Endothelial cell (in vitro differentiated cells): ENCODE measurements around the gene IQCN. TPM values are rescaled to one million over a fixed set of nuclear protein-coding genes. Genes with fewer than 3 reads are reported as not detected.

Experiments used
- DNase-seq: peaks from one replicate; pipeline ENCODE4 v3.0.0; 2021; ENCODE audit warnings: low spot score
- H3K27ac Mint-ChIP-seq: one replicate; pipeline ENCODE4 v1.8.0; 2021; ENCODE audit warnings: mixed read lengths, inconsistent platforms; ENCODE audit not compliant: unreplicated experiment
- H3K27me3 Mint-ChIP-seq: one replicate; pipeline ENCODE4 v1.8.0; 2021; ENCODE audit warnings: mild to moderate bottlenecking, moderate library complexity, mixed read lengths, inconsistent platforms; ENCODE audit not compliant: unreplicated experiment
- H3K36me3 Mint-ChIP-seq: one replicate; pipeline ENCODE4 v1.8.0; 2021; ENCODE audit warnings: mild to moderate bottlenecking, low read depth, mixed read lengths, inconsistent platforms; ENCODE audit not compliant: unreplicated experiment
- H3K4me1 Mint-ChIP-seq: one replicate; pipeline ENCODE4 v1.8.0; 2021; ENCODE audit warnings: mild to moderate bottlenecking, mixed read lengths, inconsistent platforms; ENCODE audit not compliant: unreplicated experiment
- H3K4me3 Mint-ChIP-seq: one replicate; pipeline ENCODE4 v1.8.0; 2021; ENCODE audit warnings: mild to moderate bottlenecking, mixed read lengths, inconsistent platforms; ENCODE audit not compliant: unreplicated experiment
- H3K9me3 Mint-ChIP-seq: one replicate; pipeline ENCODE4 v1.8.0; 2021; ENCODE audit warnings: mixed read lengths, inconsistent platforms; ENCODE audit not compliant: unreplicated experiment
- total RNA-seq: library from RNA; stranded (reverse); fragmentation: NEBNext Ultra II Directional; extraction: Animal tissue kit (Norgen Biotek cat#: 25700); gene quantifications from one replicate; pipeline ENCODE4 v1.2.1, GENCODE V29; 2021; ENCODE audit not compliant: unreplicated experiment
- TF ChIP-seq, protein P1 (sequence below): fragments of 200-600 bp; sonication (generic); IDR thresholded peaks from one replicate; pipeline ENCODE4 v1.5.0; 2021; ENCODE audit warnings: antibody characterized with exemption; ENCODE audit not compliant: unreplicated experiment

The IQCN gene
- total RNA-seq, 1 donor from 2014 or later, result 1.2 TPM

DNA sequence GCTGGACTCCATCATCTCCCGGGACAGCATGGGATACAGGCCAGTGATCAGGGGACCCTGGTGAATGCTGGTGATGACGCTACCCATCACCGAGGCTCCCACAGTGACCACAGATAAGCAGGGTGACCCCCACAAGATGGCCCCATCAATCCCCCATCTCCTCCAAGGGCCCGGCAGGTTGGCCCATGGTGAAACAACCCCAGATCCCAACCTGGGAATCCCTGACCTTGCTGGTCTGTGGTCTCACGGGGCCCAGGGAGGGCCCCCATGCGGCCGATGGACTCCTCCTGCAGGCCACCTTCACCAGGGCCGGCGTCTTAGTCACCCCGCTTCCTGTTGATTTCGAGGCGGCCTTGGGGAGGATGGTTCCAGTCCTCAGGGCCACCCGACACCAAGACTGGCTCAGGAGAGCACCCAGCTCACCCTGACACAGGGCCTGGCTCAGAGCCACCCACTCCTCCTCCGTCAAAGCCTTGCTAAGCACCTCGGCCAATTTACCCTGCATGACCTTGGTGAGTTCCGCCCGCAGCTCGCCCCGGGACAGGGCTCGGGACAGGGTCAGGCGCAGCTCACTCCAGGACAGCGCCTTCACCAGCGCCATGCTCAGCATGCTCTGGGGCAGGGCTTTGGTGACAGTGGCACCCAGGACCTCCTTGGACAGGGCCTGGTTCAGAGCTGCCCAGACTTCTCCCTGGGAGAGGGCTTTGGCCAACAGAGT is 10.0 kb downstream of the IQCN start:
- DNase-seq, result no peak
- TF ChIP-seq, protein P1, sequence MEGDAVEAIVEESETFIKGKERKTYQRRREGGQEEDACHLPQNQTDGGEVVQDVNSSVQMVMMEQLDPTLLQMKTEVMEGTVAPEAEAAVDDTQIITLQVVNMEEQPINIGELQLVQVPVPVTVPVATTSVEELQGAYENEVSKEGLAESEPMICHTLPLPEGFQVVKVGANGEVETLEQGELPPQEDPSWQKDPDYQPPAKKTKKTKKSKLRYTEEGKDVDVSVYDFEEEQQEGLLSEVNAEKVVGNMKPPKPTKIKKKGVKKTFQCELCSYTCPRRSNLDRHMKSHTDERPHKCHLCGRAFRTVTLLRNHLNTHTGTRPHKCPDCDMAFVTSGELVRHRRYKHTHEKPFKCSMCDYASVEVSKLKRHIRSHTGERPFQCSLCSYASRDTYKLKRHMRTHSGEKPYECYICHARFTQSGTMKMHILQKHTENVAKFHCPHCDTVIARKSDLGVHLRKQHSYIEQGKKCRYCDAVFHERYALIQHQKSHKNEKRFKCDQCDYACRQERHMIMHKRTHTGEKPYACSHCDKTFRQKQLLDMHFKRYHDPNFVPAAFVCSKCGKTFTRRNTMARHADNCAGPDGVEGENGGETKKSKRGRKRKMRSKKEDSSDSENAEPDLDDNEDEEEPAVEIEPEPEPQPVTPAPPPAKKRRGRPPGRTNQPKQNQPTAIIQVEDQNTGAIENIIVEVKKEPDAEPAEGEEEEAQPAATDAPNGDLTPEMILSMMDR, result no peak
- no peak overlapping the region for H3K4me3 Mint-ChIP-seq
- H3K27ac Mint-ChIP-seq, result no peak overlapping the region
- peaks cover 6% of the 10 kb centered on the region for H3K36me3 Mint-ChIP-seq
- peaks cover 31% of the 10 kb centered on the region for H3K27me3 Mint-ChIP-seq
- no peaks in the 10 kb centered on the region for H3K4me1 Mint-ChIP-seq
- H3K9me3 Mint-ChIP-seq, result no peaks in the 10 kb centered on the region

DNA sequence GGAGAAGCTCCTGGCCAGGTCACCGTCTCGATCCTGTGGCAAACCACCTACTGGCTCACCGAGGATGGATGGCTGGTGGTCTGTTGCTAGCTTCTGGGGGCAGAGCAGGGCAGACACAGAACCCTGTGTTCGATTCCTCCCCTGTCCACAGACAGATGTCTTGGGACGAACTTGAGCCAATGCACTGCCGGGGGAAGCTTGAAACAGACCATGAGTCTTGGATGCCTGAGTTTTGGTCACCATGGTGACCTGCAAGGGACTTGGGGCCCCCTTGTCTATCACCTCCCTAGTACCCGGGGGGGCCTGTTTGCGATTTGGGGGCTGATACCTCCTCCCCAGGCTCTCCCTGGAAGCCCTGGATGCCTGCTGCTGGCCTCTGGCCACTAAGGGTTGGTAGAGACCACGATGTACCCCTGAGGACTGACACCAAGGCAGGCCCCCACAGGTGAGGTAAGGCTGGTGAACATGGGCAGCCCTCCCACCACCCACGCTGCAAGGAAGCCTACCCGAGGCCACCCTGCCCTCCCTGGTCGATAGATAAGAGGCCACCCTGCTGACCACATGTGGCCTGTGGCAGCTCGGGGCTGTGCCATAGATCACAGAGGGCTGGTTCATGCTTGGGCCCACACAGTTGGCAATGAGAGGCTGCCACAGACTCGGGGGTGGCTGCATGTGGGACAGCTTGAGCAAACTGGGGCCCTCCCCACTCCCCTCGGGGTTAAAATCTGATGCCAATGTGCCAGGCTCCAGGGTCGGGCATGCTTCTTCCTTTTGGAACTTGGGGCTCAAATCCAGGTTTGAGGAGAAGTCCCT is 10.7 kb downstream of the IQCN start:
- no peaks in the 10 kb centered on the region for H3K4me1 Mint-ChIP-seq
- H3K4me3 Mint-ChIP-seq, result no peak overlapping the region
- no peak for DNase-seq
- no peak overlapping the region for H3K27ac Mint-ChIP-seq
- H3K27me3 Mint-ChIP-seq, result peaks cover 32% of the 10 kb centered on the region
- no peaks in the 10 kb centered on the region for H3K9me3 Mint-ChIP-seq
- TF ChIP-seq, protein P1, result no peak
- H3K36me3 Mint-ChIP-seq, result peaks cover 6% of the 10 kb centered on the region

DNA sequence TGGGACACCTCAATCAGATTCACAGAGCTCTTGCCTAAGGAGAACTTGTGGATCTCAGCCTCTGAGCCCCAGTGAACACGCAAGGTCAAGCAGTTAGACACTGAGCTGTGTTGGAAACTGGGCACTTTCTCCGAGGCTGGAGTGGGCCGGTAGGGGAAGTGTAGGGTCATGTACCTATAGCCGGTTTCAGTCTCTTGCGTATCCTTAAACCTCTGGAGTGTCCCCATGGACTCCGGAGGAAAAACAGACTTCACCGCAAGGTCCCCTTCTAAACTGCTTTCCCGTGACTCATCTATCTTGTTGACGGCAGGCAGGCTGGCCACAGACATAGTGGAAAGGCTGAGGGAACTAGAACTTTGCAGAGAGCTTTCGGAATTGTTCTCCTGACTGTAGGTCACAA is 11.3 kb downstream of the IQCN start:
- H3K9me3 Mint-ChIP-seq, result no peaks in the 10 kb centered on the region
- H3K27ac Mint-ChIP-seq, result no peak overlapping the region
- no peaks in the 10 kb centered on the region for H3K4me1 Mint-ChIP-seq
- no peak overlapping the region for H3K4me3 Mint-ChIP-seq
- no peak for DNase-seq
- peaks cover 6% of the 10 kb centered on the region for H3K36me3 Mint-ChIP-seq
- peaks cover 31% of the 10 kb centered on the region for H3K27me3 Mint-ChIP-seq
- TF ChIP-seq, protein P1, result no peak

DNA sequence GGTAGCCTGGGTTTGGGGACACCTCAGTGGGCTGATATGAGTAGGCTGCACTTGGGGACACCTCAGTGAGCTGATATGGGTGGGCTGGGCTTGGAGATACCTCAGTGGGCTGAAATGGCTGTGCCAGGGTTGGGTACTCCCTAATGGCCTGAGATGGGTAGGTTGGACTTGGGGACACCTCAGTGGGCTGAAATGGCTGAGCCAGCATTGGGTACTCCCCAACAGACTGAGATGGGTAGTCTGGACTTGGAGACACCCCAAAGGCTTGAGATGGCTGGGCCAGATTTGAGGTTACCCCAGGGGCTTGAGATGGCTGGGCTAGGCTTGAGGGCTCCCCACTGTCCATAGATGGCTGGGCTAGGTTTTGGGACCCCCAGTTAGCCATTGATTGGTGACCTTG is 12.1 kb downstream of the IQCN start:
- Mint-ChIP-seq H3K4me3 (no peak overlapping the region), H3K36me3 (peaks cover 6% of the 10 kb centered on the region), H3K4me1 (no peaks in the 10 kb centered on the region)

More for the DNA sequence above, 12.1 kb downstream of the IQCN start:
- Mint-ChIP-seq H3K27ac (no peak overlapping the region), H3K27me3 (peaks cover 29% of the 10 kb centered on the region), H3K9me3 (no peaks in the 10 kb centered on the region)
- TF ChIP-seq, protein P1, result no peak
- no peak for DNase-seq
